Chondrocyte (in vitro differentiated cells): ENCODE results near the gene PCYOX1L. TPM values are rescaled to one million over a fixed set of nuclear protein-coding genes. Genes with fewer than 3 reads are reported as not detected.

Experiments
- DNase-seq: peaks from one replicate; pipeline ENCODE4 v3.0.0; 2021; ENCODE audit warnings: mixed read lengths, low spot score
- H3K27ac Mint-ChIP-seq: one replicate; pipeline ENCODE4 v1.8.0; 2021; ENCODE audit warnings: mild to moderate bottlenecking, moderate library complexity, mixed read lengths; ENCODE audit not compliant: unreplicated experiment
- H3K27me3 Mint-ChIP-seq: 2 replicates; pipeline ENCODE4 v1.8.0; 2021; ENCODE audit warnings: low read depth, mixed read lengths
- H3K36me3 Mint-ChIP-seq: 2 replicates; pipeline ENCODE4 v1.8.0; 2021; ENCODE audit warnings: low read depth, mixed read lengths
- H3K4me1 Mint-ChIP-seq: 2 replicates; pipeline ENCODE4 v1.8.0; 2021; ENCODE audit warnings: low read depth, mild to moderate bottlenecking, mixed read lengths
- H3K4me3 Mint-ChIP-seq: one replicate; pipeline ENCODE4 v1.8.0; 2021; ENCODE audit warnings: mild to moderate bottlenecking, moderate library complexity, mixed read lengths; ENCODE audit not compliant: unreplicated experiment
- H3K9me3 Mint-ChIP-seq: 2 replicates; pipeline ENCODE4 v1.8.0; 2021; ENCODE audit warnings: low read depth, mixed read lengths
- CTCF ChIP-seq: fragments of 200-600 bp; sonication (generic); IDR thresholded peaks from 2 replicates; pipeline ENCODE4 v1.5.0; 2021; ENCODE audit warnings: antibody characterized with exemption, mild to moderate bottlenecking, moderate library complexity
- total RNA-seq: library from RNA; stranded (reverse); gene quantifications from 3 replicates; pipeline ENCODE4 v1.2.1, GENCODE V29; 2021

The PCYOX1L gene
- total RNA-seq, 1 donor from 2014 or later: 7.1 TPM

- Mint-ChIP-seq H3K4me1 (peaks cover 61% of the 10 kb centered on the region), H3K4me3 (no peak overlapping the region), H3K27ac (peak overlapping the region; percentile 47), H3K27me3 (no peaks in the 10 kb centered on the region), H3K9me3 (no peaks in the 10 kb centered on the region), H3K36me3 (no peaks in the 10 kb centered on the region)
- TF ChIP-seq CTCF: no peak
- DNase-seq: no peak
Measured at GRCh38 chr5:149400304-149400703, 42.5 kb downstream of the PCYOX1L start.

GRCh38 chr5:149401051-149401450 lies 43.2 kb downstream of the PCYOX1L start:
- H3K27ac Mint-ChIP-seq: no peak overlapping the region
- no peak for DNase-seq
- H3K4me3 Mint-ChIP-seq: no peak overlapping the region
- no peaks in the 10 kb centered on the region for H3K36me3 Mint-ChIP-seq
- H3K27me3 Mint-ChIP-seq: no peaks in the 10 kb centered on the region
- no peak for TF ChIP-seq CTCF
- no peaks in the 10 kb centered on the region for H3K9me3 Mint-ChIP-seq
- peaks cover 69% of the 10 kb centered on the region for H3K4me1 Mint-ChIP-seq

GRCh38 chr5:149402291-149402690 lies 44.4 kb downstream of the PCYOX1L start:
- TF ChIP-seq CTCF: no peak
- no peak overlapping the region for H3K4me3 Mint-ChIP-seq
- H3K36me3 Mint-ChIP-seq: no peaks in the 10 kb centered on the region
- H3K9me3 Mint-ChIP-seq: no peaks in the 10 kb centered on the region
- H3K27ac Mint-ChIP-seq: no peak overlapping the region
- DNase-seq: no peak
- peaks cover 73% of the 10 kb centered on the region for H3K4me1 Mint-ChIP-seq
- H3K27me3 Mint-ChIP-seq: no peaks in the 10 kb centered on the region

- Mint-ChIP-seq H3K36me3 (peaks cover 16% of the 10 kb centered on the region), H3K27me3 (no peaks in the 10 kb centered on the region), H3K4me3 (peak overlapping the region; percentile 56), H3K27ac (peak overlapping the region; percentile 98), H3K4me1 (peaks cover 63% of the 10 kb centered on the region), H3K9me3 (no peaks in the 10 kb centered on the region)
- no peak for TF ChIP-seq CTCF
- no peak for DNase-seq
Measured at GRCh38 chr5:149403923-149404745, 46.3 kb downstream of the PCYOX1L start.

- no peak for DNase-seq
- H3K4me3 Mint-ChIP-seq: peak overlapping the region; percentile 52
- peaks cover 24% of the 10 kb centered on the region for H3K36me3 Mint-ChIP-seq
- no peaks in the 10 kb centered on the region for H3K9me3 Mint-ChIP-seq
- no peaks in the 10 kb centered on the region for H3K27me3 Mint-ChIP-seq
- peaks cover 64% of the 10 kb centered on the region for H3K4me1 Mint-ChIP-seq
- TF ChIP-seq CTCF: no peak
- peak overlapping the region; percentile 98 for H3K27ac Mint-ChIP-seq
Measured at GRCh38 chr5:149404746-149405549, 47.1 kb downstream of the PCYOX1L start.
